ENCODE results near the gene GZMB.

DNA sequence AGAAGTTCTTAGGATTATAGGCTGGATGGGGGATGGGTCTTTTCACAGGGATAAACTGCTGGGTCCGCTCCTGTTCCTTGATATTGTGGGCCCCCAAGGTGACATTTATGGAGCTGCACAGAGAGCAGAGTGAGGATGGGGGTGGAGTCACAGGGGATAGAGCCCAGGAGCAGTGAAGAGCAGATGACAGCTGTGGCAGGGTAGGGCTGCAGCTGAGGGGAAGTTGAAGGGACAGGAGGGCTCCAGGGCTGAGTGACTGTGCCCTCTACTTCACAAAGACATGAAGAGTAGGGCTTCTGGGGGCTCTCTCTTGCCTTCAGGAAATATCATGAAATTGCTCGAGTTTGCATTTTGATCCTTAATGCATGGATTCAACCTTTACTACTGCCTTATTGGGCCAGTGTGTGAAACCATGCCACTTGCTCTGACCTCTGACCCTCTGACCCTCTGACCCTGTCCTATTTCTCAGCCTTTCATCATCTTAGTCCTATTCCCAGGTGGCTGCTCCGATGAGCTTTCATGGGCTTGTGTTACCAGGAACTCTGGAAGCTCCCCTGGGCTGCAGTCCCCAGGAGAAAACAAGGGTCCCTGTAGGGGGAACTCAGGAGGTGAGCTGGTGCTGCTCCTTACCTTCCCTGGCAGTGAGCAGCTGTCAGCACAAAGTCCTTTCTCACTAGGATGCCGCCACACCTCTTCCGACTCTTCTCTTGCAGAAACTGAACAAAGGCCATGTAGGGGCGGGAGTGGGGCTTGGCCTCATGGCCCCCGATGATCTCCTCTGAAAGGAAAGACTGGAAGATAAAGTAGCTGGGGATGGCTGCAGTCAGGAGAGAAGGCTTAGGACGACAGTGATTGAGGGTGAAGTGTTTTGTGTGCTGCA is 26.1 kb downstream of the GZMB start:
- TF ChIP-seq, protein P1, sequence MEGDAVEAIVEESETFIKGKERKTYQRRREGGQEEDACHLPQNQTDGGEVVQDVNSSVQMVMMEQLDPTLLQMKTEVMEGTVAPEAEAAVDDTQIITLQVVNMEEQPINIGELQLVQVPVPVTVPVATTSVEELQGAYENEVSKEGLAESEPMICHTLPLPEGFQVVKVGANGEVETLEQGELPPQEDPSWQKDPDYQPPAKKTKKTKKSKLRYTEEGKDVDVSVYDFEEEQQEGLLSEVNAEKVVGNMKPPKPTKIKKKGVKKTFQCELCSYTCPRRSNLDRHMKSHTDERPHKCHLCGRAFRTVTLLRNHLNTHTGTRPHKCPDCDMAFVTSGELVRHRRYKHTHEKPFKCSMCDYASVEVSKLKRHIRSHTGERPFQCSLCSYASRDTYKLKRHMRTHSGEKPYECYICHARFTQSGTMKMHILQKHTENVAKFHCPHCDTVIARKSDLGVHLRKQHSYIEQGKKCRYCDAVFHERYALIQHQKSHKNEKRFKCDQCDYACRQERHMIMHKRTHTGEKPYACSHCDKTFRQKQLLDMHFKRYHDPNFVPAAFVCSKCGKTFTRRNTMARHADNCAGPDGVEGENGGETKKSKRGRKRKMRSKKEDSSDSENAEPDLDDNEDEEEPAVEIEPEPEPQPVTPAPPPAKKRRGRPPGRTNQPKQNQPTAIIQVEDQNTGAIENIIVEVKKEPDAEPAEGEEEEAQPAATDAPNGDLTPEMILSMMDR (IDR thresholded peaks at IDR 0.05) = no peak
- TF ChIP-seq POLR2A (IDR thresholded peaks at IDR 0.05) = no peak

Data from Peyer's patch (tissue), 4 donors.